KMS-11 (cell line): ENCODE measurements around the gene SOD2.

ENCODE experiments used
- H2AFZ ChIP-seq: fragments of 200-600 bp; sonication (generic); 2 replicates; pipeline ENCODE4 v1.6.1; 2016; ENCODE audit warnings: antibody characterized with exemption, mixed run types, low read depth
- H3K27ac ChIP-seq: fragments of 200-600 bp; sonication (generic); 2 replicates; pipeline ENCODE4 v1.6.1; 2016; ENCODE audit warnings: mild to moderate bottlenecking, mixed run types
- H3K27me3 ChIP-seq: fragments of 200-600 bp; sonication (generic); 2 replicates; pipeline ENCODE4 v1.6.1; 2017; ENCODE audit warnings: mild to moderate bottlenecking, low read depth, mixed run types, moderate library complexity; ENCODE audit not compliant: insufficient read depth
- H3K36me3 ChIP-seq: fragments of 200-600 bp; sonication (generic); 2 replicates; pipeline ENCODE4 v1.6.1; 2017; ENCODE audit warnings: mild to moderate bottlenecking, mixed run types; ENCODE audit not compliant: insufficient read depth
- H3K4me1 ChIP-seq: fragments of 200-600 bp; sonication (generic); 2 replicates; pipeline ENCODE4 v1.6.1; 2016; ENCODE audit warnings: mild to moderate bottlenecking, low read depth, mixed run types; ENCODE audit not compliant: poor library complexity, severe bottlenecking
- H3K4me2 ChIP-seq: fragments of 200-600 bp; sonication (generic); 2 replicates; pipeline ENCODE4 v1.7.0; 2016; ENCODE audit warnings: mild to moderate bottlenecking, mixed run types
- H3K4me3 ChIP-seq: fragments of 200-600 bp; sonication (generic); IDR thresholded peaks from 2 replicates; pipeline ENCODE4 v1.6.1; 2017; ENCODE audit warnings: low read depth, low read length, mixed read lengths; ENCODE audit not compliant: insufficient read depth
- H3K79me2 ChIP-seq: fragments of 200-600 bp; sonication (generic); 2 replicates; pipeline ENCODE4 v1.6.1; 2016; ENCODE audit warnings: low read depth, mixed run types; ENCODE audit not compliant: insufficient read depth
- H3K9ac ChIP-seq: fragments of 200-600 bp; sonication (generic); 2 replicates; pipeline ENCODE4 v1.6.1; 2016; ENCODE audit warnings: mild to moderate bottlenecking, mixed run types
- H4K20me1 ChIP-seq: fragments of 200-600 bp; sonication (generic); 2 replicates; pipeline ENCODE4 v1.6.1; 2016; ENCODE audit warnings: mild to moderate bottlenecking, mixed run types; ENCODE audit not compliant: insufficient read depth
- CTCF ChIP-seq: fragments of 200-600 bp; sonication (generic); conservative IDR thresholded peaks from 2 replicates; pipeline ENCODE4 v1.6.1; 2017; ENCODE audit warnings: low read depth, mild to moderate bottlenecking, antibody characterized with exemption, low read length, moderate library complexity, mixed read lengths

SOD2 gene

GRCh38 chr6:159655409-159655988 lies 37.5 kb downstream of the SOD2 start:
- H3K4me2 ChIP-seq = no peak overlapping the region
- H3K79me2 ChIP-seq = no peaks in the 10 kb centered on the region
- H2AFZ ChIP-seq = no peak overlapping the region
- H3K36me3 ChIP-seq = no peaks in the 10 kb centered on the region
- TF ChIP-seq CTCF = no peak
- H3K27ac ChIP-seq = no peak overlapping the region
- no peak overlapping the region for H3K4me3 ChIP-seq
- H4K20me1 ChIP-seq = no peaks in the 10 kb centered on the region
- no peak overlapping the region for H3K9ac ChIP-seq
- H3K4me1 ChIP-seq = no peaks in the 10 kb centered on the region
- no peaks in the 10 kb centered on the region for H3K27me3 ChIP-seq

GRCh38 chr6:159654483-159655098 lies 38.5 kb downstream of the SOD2 start:
- no peak overlapping the region for H3K4me2 ChIP-seq

GRCh38 chr6:159650314-159650713 lies 42.7 kb downstream of the SOD2 start:
- no peak overlapping the region for H3K9ac ChIP-seq
- no peak overlapping the region for H2AFZ ChIP-seq
- peaks cover 20% of the 10 kb centered on the region for H3K4me1 ChIP-seq
- H3K27ac ChIP-seq = no peak overlapping the region
- H3K27me3 ChIP-seq = no peaks in the 10 kb centered on the region
- no peaks in the 10 kb centered on the region for H3K36me3 ChIP-seq
- no peaks in the 10 kb centered on the region for H3K79me2 ChIP-seq
- TF ChIP-seq CTCF = no peak
- no peaks in the 10 kb centered on the region for H4K20me1 ChIP-seq
- H3K4me3 ChIP-seq = no peak overlapping the region
- no peak overlapping the region for H3K4me2 ChIP-seq

More at GRCh38 chr6:159654483-159655098, 38.5 kb downstream of the SOD2 start:
- no peak overlapping the region for H3K27ac ChIP-seq
- H3K9ac ChIP-seq = no peak overlapping the region
- H2AFZ ChIP-seq = no peak overlapping the region
- no peaks in the 10 kb centered on the region for H4K20me1 ChIP-seq
- H3K36me3 ChIP-seq = no peaks in the 10 kb centered on the region
- no peak overlapping the region for H3K4me3 ChIP-seq
- H3K4me1 ChIP-seq = no peaks in the 10 kb centered on the region
- no peaks in the 10 kb centered on the region for H3K27me3 ChIP-seq
- no peaks in the 10 kb centered on the region for H3K79me2 ChIP-seq
- peak; percentile 78 for TF ChIP-seq CTCF

- no peak overlapping the region for H3K9ac ChIP-seq
- H4K20me1 ChIP-seq = no peaks in the 10 kb centered on the region
- no peak overlapping the region for H2AFZ ChIP-seq
- H3K36me3 ChIP-seq = no peaks in the 10 kb centered on the region
- peaks cover 24% of the 10 kb centered on the region for H3K4me1 ChIP-seq
- no peak for TF ChIP-seq CTCF
- H3K4me3 ChIP-seq = no peak overlapping the region
- no peak overlapping the region for H3K4me2 ChIP-seq
- H3K27ac ChIP-seq = no peak overlapping the region
- H3K79me2 ChIP-seq = no peaks in the 10 kb centered on the region
- H3K27me3 ChIP-seq = no peaks in the 10 kb centered on the region
Measured at GRCh38 chr6:159649441-159649840, 43.6 kb downstream of the SOD2 start.
